Middle frontal gyrus (tissue), 1 donor: Measurements from ENCODE around the gene TCAIM.
"Not testable (repeated sequence)": the region's sequence is repeated elsewhere in the genome, so short reads cannot be mapped to it uniquely, and the experiment has no call there.

Source experiments
- DNase-seq: peaks from one replicate; pipeline ENCODE4 v3.0.0-alpha.2; 2015; ENCODE audit warnings: low spot score; ENCODE audit errors: extremely low spot score

Gene TCAIM

GRCh38 chr3:44343421-44343820 lies 4.9 kb downstream of the TCAIM start:
- DNase-seq = no peak

GRCh38 chr3:44346590-44346989 lies 8.0 kb downstream of the TCAIM start:
- not testable (repeated sequence) for DNase-seq

- DNase-seq = no peak
These were observed 10.4 kb downstream of the TCAIM start for GRCh38 chr3:44348993-44349392.

GRCh38 chr3:44353355-44353924 lies 14.9 kb downstream of the TCAIM start:
- DNase-seq = no peak

GRCh38 chr3:44355362-44356033 lies 16.9 kb downstream of the TCAIM start:
- peak; percentile 4 for DNase-seq

- DNase-seq = no peak
These were observed 20.7 kb downstream of the TCAIM start for GRCh38 chr3:44359146-44359751.

- no peak for DNase-seq
These were observed 25.0 kb downstream of the TCAIM start for GRCh38 chr3:44363591-44363990.

GRCh38 chr3:44365952-44366351 lies 27.4 kb downstream of the TCAIM start:
- no peak for DNase-seq

GRCh38 chr3:44375450-44375849 lies 36.9 kb downstream of the TCAIM start:
- DNase-seq = no peak

- no peak for DNase-seq
These were observed 48.8 kb downstream of the TCAIM start for GRCh38 chr3:44387404-44387803.

- no peak for DNase-seq
These were observed 53.9 kb downstream of the TCAIM start for GRCh38 chr3:44392489-44392888.

GRCh38 chr3:44395714-44396113 lies 57.1 kb downstream of the TCAIM start:
- no peak for DNase-seq

- DNase-seq = no peak
These were observed 57.9 kb downstream of the TCAIM start for GRCh38 chr3:44396200-44397171.

GRCh38 chr3:44398271-44398670 lies 59.7 kb downstream of the TCAIM start:
- not testable (repeated sequence) for DNase-seq

GRCh38 chr3:44398853-44399252 lies 60.3 kb downstream of the TCAIM start:
- no peak for DNase-seq

- no peak for DNase-seq
These were observed 62.2 kb downstream of the TCAIM start for GRCh38 chr3:44400771-44401170.

GRCh38 chr3:44402548-44402947 lies 64.0 kb downstream of the TCAIM start:
- no peak for DNase-seq

- no peak for DNase-seq
These were observed 71.3 kb downstream of the TCAIM start for GRCh38 chr3:44409640-44410410.

GRCh38 chr3:44411031-44411645 lies 72.6 kb downstream of the TCAIM start:
- DNase-seq = no peak

GRCh38 chr3:44412365-44412764 lies 73.8 kb downstream of the TCAIM start:
- DNase-seq = no peak
